HK-2 (cell line): ENCODE results near the gene ZNF865.
"Not testable (repeated sequence)": the region's sequence is repeated elsewhere in the genome, so short reads cannot be mapped to it uniquely, and the experiment has no call there.

Experiments used
- DNase-seq: peaks from one replicate; pipeline ENCODE4 v3.0.0-alpha.2; 2018; ENCODE audit not compliant: unreplicated experiment

ZNF865 gene

GRCh38 chr19:55605637-55606470, at the start of gene ZNF865:
ZNF865 (plus strand) TSS chr19:55605647; CDS start chr19:55613619, 7,972 bp downstream.
- DNase-seq = peak; percentile 88

- DNase-seq = no peak
These were observed 45.8 kb upstream of the ZNF865 start for GRCh38 chr19:55559684-55560083.

DNA sequence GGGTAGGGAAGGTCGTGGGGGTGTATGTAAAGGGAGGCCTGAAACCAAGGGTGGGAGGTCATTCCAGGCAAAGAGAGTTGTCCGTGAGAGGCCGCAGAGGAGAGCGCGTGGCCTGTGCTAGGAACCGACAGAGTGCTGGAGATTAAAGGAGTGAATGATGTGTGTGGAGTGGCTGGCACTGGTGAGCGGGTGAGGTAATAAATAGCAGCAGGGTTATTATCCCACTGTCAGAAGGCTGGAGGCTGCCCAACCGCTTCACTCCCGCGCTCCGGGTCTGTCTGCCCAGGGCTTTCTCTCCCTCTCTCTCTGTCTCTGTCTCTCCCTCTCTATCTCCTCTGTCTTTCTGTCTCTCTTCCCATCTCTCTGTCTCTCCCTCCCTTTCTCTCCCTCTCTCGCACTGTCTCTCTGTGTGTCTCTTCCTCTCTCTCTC, 42.2 kb upstream of the ZNF865 start:
- DNase-seq = no peak

DNA sequence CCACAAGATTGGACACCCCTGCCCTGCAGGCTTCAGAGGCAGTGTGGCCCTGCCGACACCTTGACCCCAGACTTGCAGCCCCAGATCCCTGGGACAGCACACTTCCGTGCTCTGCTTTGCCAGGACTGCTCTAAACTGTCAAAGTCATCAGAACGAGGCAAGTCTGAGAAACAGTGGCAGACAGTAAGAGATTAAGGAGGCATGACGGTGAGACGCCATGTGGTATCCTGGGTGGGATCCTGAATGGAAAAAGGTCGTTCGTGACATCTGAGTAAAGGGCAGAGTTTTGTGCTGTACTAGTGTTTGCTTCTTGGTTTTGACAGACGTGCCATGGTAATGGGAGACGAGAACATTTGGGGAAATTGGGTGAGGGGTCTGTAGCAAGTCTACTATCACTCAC, 38.6 kb upstream of the ZNF865 start:
- no peak for DNase-seq

DNA sequence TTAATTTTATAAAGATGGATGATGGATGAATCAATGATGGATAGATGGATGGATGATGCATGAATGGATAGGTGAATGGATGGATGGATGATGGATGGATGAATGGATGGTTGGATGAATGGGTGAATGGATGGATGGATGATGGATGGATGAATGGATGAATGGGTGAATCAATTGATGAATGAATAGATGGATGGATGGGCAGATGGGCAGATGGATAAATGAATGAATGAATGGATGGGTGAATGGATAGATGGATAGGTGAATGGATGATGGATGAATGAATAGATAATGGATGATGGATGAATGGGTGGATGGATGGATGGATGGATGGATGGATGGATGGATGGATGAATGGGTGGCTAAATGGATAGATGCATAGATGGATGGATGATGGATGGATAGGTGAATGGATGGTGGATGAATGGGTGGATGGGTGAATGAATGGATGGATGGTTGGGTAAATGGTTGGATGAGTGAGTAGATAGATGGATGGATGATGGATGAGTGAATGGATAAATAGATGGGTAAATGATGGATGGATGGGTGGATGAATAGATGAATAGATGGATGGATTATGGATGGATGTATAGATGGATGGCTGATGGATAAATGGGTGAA, 37.6 kb upstream of the ZNF865 start:
- DNase-seq = no peak

- DNase-seq = not testable (repeated sequence)
These were observed 36.0 kb upstream of the ZNF865 start for GRCh38 chr19:55569477-55569876.

DNA sequence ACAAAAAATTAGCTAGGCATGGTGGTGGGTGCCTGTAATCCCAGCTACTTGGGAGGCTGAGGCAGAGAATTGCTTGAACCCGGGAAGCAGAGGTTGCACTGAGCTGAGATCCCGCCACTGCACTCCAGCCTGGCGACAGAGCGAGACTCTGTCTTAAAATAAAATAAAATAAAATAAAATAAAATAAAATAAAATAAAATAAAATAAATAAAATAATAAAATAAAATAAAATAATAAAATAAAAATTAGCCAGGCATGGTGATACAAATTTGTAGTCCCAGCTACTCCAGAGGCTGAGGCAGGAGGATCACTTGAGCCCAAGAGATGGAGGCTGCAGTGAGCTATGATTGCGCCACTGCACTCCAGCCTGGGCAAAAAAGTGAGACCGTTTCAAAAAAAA, 31.5 kb upstream of the ZNF865 start:
- DNase-seq = not testable (repeated sequence)

DNA sequence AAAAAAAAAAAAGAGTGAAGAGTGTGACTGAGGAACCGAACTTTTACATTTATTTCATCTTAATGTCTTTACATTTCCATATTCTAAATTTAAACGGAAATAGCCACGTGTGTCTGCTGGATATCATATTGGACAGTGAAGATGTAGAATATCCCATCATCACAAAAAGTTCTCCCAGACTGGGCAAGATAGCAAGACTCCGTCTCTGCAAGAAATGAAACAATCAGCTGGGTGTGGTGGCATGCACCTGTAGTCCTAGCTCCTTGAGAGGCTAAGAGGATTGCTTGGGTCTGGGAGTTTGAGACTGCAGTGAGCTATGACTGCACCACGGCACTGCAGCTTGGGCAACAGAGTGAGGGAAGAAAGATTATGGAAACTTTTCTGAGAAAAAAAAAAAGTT, 28.7 kb upstream of the ZNF865 start:
- DNase-seq = no peak

DNA sequence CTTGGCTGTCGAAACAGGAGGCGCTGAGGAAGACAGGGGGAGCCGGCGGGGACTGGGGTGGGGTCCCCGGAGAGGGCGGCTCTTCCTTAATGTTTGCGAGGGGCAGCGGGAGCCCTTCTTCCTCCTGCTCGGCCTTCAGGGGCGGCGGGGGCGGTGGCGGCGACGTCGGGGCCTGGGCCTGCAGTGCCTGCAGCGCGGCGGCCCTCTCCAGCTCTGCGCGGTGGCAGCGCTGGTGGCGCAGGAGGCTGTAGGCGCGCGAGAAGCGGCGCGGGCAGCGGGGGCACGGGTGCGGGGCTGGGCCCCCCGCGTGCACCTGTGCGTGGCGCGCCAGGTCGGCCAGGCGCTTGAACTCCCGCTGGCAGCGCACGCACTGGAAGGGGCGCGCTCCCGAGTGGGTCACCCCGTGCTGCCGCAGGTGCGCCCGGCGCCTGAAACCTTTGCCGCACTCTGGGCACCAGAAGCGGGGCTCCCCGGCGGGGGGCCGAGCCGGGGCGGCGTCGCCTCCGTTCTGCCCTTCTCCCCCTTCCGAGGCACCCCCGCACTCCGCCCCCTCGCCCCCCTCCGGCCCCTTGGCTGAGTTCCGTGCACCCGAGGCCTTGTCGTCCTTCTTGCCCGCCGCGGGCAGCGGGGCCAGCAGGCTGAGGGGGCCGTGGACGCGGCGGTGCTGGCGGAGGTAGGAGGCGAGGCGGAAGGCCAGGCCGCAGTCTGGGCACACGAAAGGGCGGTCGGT, 27.3 kb upstream of the ZNF865 start:
- DNase-seq = no peak

DNA sequence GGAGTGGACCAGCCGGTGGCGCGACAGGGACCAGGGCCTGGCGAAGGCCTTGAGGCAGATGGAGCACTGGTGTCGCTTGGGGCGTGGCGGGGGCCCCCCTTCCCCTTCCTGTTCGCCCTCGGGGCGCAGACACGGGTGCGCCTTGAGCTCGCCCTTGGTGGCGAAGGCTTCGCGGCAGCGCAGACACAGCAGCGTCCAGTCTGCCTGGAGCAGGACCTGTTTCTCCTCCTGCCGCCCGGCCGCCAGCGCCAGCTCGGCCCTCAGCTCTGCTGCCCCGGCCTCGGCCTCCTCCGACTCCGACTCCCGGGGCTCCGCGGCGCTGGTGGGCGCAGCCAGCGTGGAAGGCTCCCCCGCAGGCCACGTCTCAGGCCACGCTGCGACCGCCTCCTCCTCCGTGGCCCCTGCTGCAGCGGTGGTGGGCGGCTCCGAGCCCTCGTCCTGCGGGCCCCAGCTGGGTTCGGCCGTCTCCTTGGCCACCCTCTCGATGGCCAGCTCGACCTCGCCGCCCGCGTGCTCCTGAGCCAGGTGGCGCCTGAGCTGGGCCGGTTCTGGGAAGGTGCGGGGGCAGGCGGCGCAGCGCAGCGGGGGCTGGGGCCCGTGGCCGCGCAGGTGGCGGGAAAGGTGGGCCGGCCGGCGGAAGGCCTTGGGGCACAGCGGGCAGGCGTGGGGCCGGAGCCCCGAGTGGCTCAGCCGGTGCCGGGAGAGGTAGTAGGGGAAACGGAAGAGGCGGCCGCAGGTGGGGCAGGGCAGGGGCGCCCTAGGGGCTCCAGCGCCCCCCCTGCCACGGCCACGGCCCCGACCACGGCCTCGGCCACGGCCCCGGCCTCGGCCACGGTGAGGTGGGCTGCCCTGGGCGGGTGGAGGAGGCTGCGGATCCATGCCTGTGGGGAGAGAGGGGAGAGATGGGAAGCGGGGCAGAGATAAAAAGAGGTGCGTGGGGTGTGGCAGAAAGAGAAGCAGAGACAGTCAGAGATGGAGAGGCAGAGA, 26.4 kb upstream of the ZNF865 start:
- DNase-seq = no peak

DNA sequence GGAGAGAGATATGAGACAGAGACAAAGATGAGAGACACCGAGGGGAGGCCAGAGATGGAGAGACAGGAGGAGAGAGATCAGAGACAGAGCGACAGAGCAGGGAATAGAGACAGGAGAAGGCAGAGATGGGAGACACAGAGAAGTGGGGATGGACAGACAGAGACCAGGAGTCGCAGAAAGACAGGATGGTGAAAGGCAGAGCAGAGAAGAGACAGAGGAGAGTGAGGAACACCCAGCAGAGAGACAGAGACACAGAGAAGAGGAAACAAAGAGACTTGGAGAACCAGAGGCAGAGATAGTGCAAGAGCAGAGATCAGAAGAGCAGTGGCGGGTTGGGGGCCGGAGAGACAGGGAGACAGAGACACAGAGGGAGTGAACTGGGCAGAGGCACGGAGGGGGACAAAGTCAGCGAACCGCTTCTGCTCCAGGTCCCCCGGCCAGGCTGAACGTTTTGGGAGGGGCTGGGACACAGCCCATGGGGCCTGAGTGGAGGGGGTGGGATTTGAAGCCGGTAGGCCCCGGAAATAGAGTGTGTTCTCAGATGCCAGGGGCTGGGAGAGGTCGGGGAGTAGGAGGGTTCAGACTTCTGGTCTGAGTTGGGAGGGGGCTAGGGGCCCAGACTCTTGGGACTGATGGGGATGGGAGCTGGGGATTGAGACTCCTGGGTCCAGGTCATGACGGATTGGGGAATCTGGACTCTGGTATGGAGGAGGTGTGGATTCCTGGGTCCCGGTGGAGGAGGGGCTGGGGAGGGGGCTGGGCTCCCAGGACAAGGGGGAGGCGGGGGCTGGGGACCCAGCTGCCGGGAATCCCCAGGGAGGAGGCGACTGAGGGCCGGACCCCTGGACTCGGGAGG, 25.5 kb upstream of the ZNF865 start:
- DNase-seq = peak; percentile 55

- peak; percentile 93 for DNase-seq
These were observed 24.8 kb upstream of the ZNF865 start, which contains the start of gene ZNF579 for GRCh38 chr19:55580628-55581144. ZNF579 (minus strand) TSS chr19:55580848; CDS start chr19:55579639, 1,209 bp downstream.

DNA sequence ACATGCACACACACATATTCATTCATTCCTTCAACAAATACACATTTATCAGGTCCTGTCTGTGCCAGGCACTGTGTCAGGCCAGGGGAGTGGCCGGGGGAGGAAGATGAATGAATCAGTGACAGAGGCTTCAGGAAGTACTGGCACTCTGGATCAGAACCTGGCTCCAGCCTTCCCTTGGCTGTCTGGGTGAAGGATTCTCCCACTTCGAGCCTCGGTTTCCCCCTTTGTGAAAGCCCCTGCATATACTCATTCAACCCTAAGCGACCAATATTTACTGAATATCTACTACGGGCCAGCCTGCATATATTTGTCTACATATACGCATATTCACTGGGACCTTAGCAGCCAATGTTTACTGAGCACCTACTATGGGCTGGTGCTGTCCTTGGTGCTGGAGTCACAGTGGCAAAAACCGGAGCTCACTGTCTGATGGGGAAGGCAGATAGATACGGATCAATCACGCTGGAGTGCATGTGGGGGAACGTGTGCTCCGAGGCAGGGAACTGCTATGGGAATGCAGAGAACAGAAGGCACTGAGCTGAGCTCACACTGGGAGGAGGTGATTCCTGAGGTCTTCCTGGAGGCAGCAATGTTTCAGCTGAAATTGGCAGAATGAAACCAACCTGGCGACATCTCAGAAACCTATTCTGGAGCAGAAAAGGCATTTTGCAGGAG, 24.2 kb upstream of the ZNF865 start:
- DNase-seq = peak; percentile 44

DNA sequence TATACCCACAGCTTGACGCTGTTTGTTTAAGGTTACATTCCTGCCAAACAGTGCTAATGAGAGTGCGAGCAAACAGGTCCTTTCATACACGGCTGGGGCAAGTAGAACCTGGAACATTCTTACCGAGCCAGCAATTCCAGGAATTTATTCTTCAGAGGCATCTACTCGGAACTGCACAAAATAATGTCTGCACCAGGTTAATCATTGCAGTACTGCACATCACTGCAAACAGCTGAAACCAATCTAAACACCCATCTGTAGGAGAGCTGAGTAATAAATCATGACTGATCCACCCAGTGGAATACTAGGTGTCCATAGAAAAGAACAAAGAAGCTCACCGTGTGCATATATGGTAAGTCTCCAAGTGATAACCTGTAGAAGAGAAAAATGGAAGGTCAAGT, 23.6 kb upstream of the ZNF865 start:
- peak; percentile 60 for DNase-seq

DNA sequence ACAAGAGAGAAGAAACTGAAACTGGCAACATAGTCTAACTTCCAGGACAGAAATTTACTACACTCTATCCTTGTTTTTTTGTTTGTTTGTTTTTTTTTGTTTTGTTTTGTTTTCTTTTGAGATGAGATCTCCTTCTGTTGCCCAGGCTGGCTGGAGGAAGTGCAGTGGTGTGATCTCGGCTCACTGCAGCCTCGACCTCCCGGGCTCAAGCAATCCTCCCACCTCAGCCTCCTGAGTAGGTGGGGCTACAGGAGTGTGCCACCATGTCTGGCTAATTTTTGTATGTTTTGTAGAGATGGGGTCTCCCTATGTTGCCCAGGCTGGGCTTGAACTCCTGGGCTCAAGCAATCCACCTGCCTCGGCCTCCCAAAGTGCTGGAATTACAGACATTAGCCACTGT, 23.2 kb upstream of the ZNF865 start:
- not testable (repeated sequence) for DNase-seq

DNA sequence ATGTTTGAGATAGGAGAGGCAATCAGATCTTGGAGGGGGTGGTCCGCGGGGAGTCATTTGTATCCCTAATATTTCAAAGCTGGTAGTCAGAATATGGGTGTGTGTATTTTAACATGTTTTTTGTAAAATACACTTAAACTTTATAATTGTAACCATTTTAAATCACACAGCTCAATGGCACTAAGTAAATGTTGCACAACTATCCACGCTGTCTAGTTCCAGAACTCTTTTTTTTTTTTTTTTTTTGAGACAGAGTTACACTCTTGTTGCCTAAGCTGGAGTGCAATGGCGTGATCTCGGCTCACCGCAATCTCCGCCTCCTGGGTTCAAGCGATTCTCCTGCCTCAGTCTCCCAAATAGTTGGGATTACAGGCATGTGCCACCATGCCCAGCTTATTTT, 21.6 kb upstream of the ZNF865 start:
- DNase-seq = not testable (repeated sequence)

DNA sequence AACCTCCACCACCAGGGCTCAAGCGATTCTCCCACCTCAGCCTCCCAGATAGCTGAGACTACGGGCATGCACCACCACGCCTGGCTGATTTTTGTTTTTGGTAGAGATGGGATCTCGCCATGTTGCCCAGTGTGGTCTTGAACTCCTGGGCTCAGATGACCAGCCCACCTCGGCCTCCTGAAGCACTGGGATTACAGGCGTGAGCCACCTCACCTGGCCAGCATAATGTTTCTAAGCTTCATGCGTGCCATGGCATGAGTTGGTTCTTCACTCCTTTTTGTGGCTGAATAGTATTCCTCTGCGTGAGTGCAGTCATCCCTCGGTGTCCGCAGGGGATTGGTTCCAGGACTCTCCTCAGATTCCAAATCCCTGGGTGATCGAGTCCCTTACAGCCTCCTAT, 20.6 kb upstream of the ZNF865 start:
- no peak for DNase-seq

DNA sequence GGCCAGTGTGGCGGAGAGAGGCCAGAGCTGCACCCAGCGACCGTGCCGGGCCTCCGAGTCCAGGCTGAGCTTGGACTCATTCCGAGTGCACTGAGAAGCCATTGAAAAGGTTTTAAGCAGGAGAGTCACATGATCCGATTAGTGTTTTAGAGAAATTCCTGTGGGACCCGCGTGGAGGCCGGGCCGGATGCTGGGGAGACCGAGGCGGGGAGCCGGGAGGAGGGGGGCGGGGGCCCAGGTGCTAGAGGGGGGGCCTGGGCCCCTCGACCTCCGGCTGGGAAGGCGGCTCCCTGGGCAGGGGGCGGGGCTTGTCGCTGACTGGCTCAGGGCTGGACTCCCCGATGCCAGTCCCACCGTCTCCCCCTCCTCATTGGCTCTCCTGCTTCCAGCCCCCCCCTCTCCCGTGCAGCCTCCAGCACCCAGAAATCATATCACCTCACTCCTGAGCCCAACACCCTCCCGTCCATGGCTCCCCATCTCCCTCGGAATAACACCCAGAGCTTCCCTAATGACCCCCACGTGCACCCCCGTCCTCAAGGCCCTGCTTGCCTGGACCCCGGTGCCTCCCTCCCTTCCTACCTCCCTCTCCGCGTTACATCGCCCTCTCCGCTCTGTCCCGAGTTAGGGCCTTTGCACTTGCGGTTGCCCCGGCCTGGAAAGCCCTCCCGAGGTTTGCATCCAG, 19.6 kb upstream of the ZNF865 start:
- DNase-seq = peak; percentile 98
